Measurements from ENCODE around the gene AIP.

DNA sequence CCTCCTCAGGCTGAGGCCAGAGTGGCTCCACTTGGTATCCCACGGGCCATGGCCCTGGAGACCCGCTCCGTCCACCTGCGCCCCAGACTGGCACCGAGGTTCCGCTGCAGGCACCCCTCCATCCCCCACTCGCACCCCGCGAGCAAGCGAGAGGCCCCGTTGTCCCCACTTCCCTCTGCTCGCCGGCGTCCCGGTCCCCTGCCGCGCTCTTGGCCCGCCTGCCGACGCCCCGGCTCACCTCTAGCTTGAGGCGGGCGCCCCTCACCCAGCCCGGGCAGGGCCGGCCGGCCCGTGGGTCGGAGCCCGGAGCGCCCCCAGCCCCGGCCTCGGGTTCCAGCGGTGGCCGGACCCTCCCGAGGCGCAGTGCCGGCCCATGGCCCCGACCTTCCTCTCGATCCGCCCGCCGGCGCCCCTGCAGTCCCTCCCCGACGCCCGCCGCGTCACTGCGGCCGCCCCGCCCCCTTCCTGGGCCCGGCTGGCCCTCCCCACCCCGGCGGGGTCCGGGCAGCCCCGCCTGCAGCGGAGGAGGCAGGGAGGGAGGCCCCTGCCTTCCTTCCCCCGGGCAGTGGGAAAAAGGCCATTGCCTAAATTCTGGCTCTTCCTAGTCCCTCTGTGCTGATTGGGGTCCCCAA lies 22.2 kb downstream of the AIP start, which contains the start of gene PITPNM1:
- TF ChIP-seq, protein P1, sequence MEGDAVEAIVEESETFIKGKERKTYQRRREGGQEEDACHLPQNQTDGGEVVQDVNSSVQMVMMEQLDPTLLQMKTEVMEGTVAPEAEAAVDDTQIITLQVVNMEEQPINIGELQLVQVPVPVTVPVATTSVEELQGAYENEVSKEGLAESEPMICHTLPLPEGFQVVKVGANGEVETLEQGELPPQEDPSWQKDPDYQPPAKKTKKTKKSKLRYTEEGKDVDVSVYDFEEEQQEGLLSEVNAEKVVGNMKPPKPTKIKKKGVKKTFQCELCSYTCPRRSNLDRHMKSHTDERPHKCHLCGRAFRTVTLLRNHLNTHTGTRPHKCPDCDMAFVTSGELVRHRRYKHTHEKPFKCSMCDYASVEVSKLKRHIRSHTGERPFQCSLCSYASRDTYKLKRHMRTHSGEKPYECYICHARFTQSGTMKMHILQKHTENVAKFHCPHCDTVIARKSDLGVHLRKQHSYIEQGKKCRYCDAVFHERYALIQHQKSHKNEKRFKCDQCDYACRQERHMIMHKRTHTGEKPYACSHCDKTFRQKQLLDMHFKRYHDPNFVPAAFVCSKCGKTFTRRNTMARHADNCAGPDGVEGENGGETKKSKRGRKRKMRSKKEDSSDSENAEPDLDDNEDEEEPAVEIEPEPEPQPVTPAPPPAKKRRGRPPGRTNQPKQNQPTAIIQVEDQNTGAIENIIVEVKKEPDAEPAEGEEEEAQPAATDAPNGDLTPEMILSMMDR (IDR thresholded peaks at IDR 0.05), result no peak
- TF ChIP-seq POLR2A (IDR thresholded peaks at IDR 0.05), result no peak
